GM12878 (cell line): ENCODE measurements around the gene C10orf71. TPM values are rescaled to one million over a fixed set of nuclear protein-coding genes. Genes with fewer than 3 reads are reported as not detected.

Source experiments
- polyA plus RNA-seq, 11 experiments: library from polyadenylated mRNA; depleted of rRNA in 4 of 11; unstranded in 6 of 11; stranded (reverse) in 5 of 11; fragments of >200 nt; fragmentation: Nextera tagmentation in 4 of 11; fragmentation: Illumina TruSeq in 1 of 11; extraction: Ambion mirVana in 4 of 11; extraction: Trizol in 1 of 11; gene quantifications; 1 replicate in 1 of 11; 2 replicates in 10 of 11; pipeline versions ENCODE4 v1.2.1 to v1.2.3, GENCODE V29; 2011 to 2016; ENCODE audit warnings: inconsistent platforms in 2 of 11, missing spikeins in 2 of 11, low read depth in 1 of 11
- total RNA-seq, 4 experiments: library from RNA; depleted of rRNA in 3 of 4; stranded (reverse); fragments of >200 nt in 3 of 4; fragmentation: Illumina TruSeq in 1 of 4; extraction: Trizol in 1 of 4; gene quantifications; 2 replicates each; pipeline versions ENCODE4 v1.2.1 to v1.2.3, GENCODE V29; 2013 to 2021

C10orf71 gene
- total and polyA plus RNA-seq, 10 of the 15 experiments (the other 5 are each of a cell fraction or from before 2014, with no cell fraction given), result not detected

Other genes with a start within 250 kb of the C10orf71 start
- gene VSTM4, start 183.6 kb upstream of the C10orf71 start, total RNA-seq (2014; rRNA removed), result not detected in 2 replicates
- gene VSTM4, start 183.6 kb upstream of the C10orf71 start, total RNA-seq (2014; rRNA removed; fragmentation: Illumina TruSeq; extraction: Trizol), result not detected in 2 replicates
- gene VSTM4, start 183.6 kb upstream of the C10orf71 start, total RNA-seq (2021), result 0.08 TPM in 1 of 2 replicates, not detected in the other
- gene VSTM4, start 183.6 kb upstream of the C10orf71 start, polyA plus RNA-seq (2011; rRNA removed), result 0.14 TPM in 2 replicates
- gene VSTM4, start 183.6 kb upstream of the C10orf71 start, polyA plus RNA-seq (2014; fragmentation: Illumina TruSeq; extraction: Trizol), result 0.01 TPM in 1 of 2 replicates, not detected in the other
- gene VSTM4, start 183.6 kb upstream of the C10orf71 start, polyA plus RNA-seq (2014; fragmentation: Nextera tagmentation; extraction: Ambion mirVana), result under 1 TPM in 1 of 2 experiments, not detected in 1; 0.02 TPM
- not detected in 2 replicates for gene VSTM4, start 183.6 kb upstream of the C10orf71 start, polyA plus RNA-seq (2014; rRNA removed)
- gene VSTM4, start 183.6 kb upstream of the C10orf71 start, polyA plus RNA-seq (2016; fragmentation: Nextera tagmentation; extraction: Ambion mirVana), result not detected
- gene FAM170B, start 165.1 kb upstream of the C10orf71 start, total RNA-seq (2014; rRNA removed), result not detected in 2 replicates
- not detected in 2 replicates for gene FAM170B, start 165.1 kb upstream of the C10orf71 start, total RNA-seq (2014; rRNA removed; fragmentation: Illumina TruSeq; extraction: Trizol)
- gene FAM170B, start 165.1 kb upstream of the C10orf71 start, total RNA-seq (2021), result not detected in 2 replicates
- gene FAM170B, start 165.1 kb upstream of the C10orf71 start, polyA plus RNA-seq (2011; rRNA removed), result not detected in 2 replicates
- not detected in 2 replicates for gene FAM170B, start 165.1 kb upstream of the C10orf71 start, polyA plus RNA-seq (2014; fragmentation: Illumina TruSeq; extraction: Trizol)
- gene FAM170B, start 165.1 kb upstream of the C10orf71 start, polyA plus RNA-seq (2014; fragmentation: Nextera tagmentation; extraction: Ambion mirVana), result not detected
- not detected in 2 replicates for gene FAM170B, start 165.1 kb upstream of the C10orf71 start, polyA plus RNA-seq (2014; rRNA removed)
- gene FAM170B, start 165.1 kb upstream of the C10orf71 start, polyA plus RNA-seq (2016; fragmentation: Nextera tagmentation; extraction: Ambion mirVana), result not detected
- gene TMEM273, start 110.8 kb upstream of the C10orf71 start, total RNA-seq (2014; rRNA removed), result 26.5 and 30.6 TPM in 2 replicates
- gene TMEM273, start 110.8 kb upstream of the C10orf71 start, total RNA-seq (2014; rRNA removed; fragmentation: Illumina TruSeq; extraction: Trizol), result 24.0 and 26.3 TPM in 2 replicates
- gene TMEM273, start 110.8 kb upstream of the C10orf71 start, total RNA-seq (2021), result 20.9 and 23.5 TPM in 2 replicates
- gene TMEM273, start 110.8 kb upstream of the C10orf71 start, polyA plus RNA-seq (2011; rRNA removed), result 46.3 and 47.3 TPM in 2 replicates
- gene TMEM273, start 110.8 kb upstream of the C10orf71 start, polyA plus RNA-seq (2014; fragmentation: Illumina TruSeq; extraction: Trizol), result 35.6 and 41.3 TPM in 2 replicates
- 10 to 100 TPM; 25.6 to 28.6 TPM for gene TMEM273, start 110.8 kb upstream of the C10orf71 start, polyA plus RNA-seq (2014; fragmentation: Nextera tagmentation; extraction: Ambion mirVana)
- 33.9 and 40.4 TPM in 2 replicates for gene TMEM273, start 110.8 kb upstream of the C10orf71 start, polyA plus RNA-seq (2014; rRNA removed)
- 10 to 100 TPM; 10.3 to 12.2 TPM for gene TMEM273, start 110.8 kb upstream of the C10orf71 start, polyA plus RNA-seq (2016; fragmentation: Nextera tagmentation; extraction: Ambion mirVana)
- not detected in 2 replicates for gene DRGX, start 96.9 kb downstream of the C10orf71 start, total RNA-seq (2014; rRNA removed)
- not detected in 2 replicates for gene DRGX, start 96.9 kb downstream of the C10orf71 start, total RNA-seq (2014; rRNA removed; fragmentation: Illumina TruSeq; extraction: Trizol)
- gene DRGX, start 96.9 kb downstream of the C10orf71 start, total RNA-seq (2021), result not detected in 2 replicates
- gene DRGX, start 96.9 kb downstream of the C10orf71 start, polyA plus RNA-seq (2011; rRNA removed), result not detected in 2 replicates
- gene DRGX, start 96.9 kb downstream of the C10orf71 start, polyA plus RNA-seq (2014; fragmentation: Illumina TruSeq; extraction: Trizol), result not detected in 2 replicates
- gene DRGX, start 96.9 kb downstream of the C10orf71 start, polyA plus RNA-seq (2014; fragmentation: Nextera tagmentation; extraction: Ambion mirVana), result not detected
- not detected in 2 replicates for gene DRGX, start 96.9 kb downstream of the C10orf71 start, polyA plus RNA-seq (2014; rRNA removed)
- gene DRGX, start 96.9 kb downstream of the C10orf71 start, polyA plus RNA-seq (2016; fragmentation: Nextera tagmentation; extraction: Ambion mirVana), result not detected
- gene ERCC6, start 240.0 kb downstream of the C10orf71 start, total RNA-seq (2014; rRNA removed), result 6.8 and 8.4 TPM in 2 replicates
- gene ERCC6, start 240.0 kb downstream of the C10orf71 start, total RNA-seq (2014; rRNA removed; fragmentation: Illumina TruSeq; extraction: Trizol), result 9.6 and 11.4 TPM in 2 replicates
- gene ERCC6, start 240.0 kb downstream of the C10orf71 start, total RNA-seq (2021), result 15.0 and 15.6 TPM in 2 replicates
- 11.8 and 16.2 TPM in 2 replicates for gene ERCC6, start 240.0 kb downstream of the C10orf71 start, polyA plus RNA-seq (2011; rRNA removed)
- gene ERCC6, start 240.0 kb downstream of the C10orf71 start, polyA plus RNA-seq (2014; fragmentation: Illumina TruSeq; extraction: Trizol), result 7.9 and 9.2 TPM in 2 replicates
- gene ERCC6, start 240.0 kb downstream of the C10orf71 start, polyA plus RNA-seq (2014; fragmentation: Nextera tagmentation; extraction: Ambion mirVana), result 1 to 10 TPM; 4.3 to 6.6 TPM
- 4.9 and 6.1 TPM in 2 replicates for gene ERCC6, start 240.0 kb downstream of the C10orf71 start, polyA plus RNA-seq (2014; rRNA removed)
- 1 to 10 TPM; 7.8 to 9.8 TPM for gene ERCC6, start 240.0 kb downstream of the C10orf71 start, polyA plus RNA-seq (2016; fragmentation: Nextera tagmentation; extraction: Ambion mirVana)